ENCODE measurements around the gene STK38L.

Gene STK38L

GRCh38 chr12:27243804-27244688 lies at the start of gene STK38L:
Gene STK38L, plus strand, starts transcription at chr12:27244286. Its CDS starts 53,435 bp downstream, at chr12:27297721.
- peak; percentile 71 to 86 for DNase-seq

DNA sequence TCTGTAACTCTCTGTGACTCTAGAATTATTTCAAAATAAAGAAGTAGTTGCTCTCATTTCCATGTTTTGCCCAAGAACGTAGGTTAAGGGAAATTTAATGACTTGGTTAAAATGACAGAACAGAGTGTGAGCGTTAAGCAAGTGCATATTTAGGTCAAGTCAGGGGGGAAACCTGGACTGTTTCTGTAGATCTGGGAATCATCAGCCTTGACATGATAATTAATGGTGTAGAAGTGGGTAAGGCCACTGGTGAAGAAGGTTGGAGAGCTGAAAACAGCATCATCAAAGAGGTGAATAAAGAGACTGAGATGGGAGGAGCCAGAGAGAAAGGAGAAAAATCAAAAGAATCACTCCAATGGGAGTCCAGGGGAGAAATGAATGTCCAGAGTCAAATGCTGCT lies 49.4 kb upstream of the STK38L start:
- DNase-seq: no peak

DNA sequence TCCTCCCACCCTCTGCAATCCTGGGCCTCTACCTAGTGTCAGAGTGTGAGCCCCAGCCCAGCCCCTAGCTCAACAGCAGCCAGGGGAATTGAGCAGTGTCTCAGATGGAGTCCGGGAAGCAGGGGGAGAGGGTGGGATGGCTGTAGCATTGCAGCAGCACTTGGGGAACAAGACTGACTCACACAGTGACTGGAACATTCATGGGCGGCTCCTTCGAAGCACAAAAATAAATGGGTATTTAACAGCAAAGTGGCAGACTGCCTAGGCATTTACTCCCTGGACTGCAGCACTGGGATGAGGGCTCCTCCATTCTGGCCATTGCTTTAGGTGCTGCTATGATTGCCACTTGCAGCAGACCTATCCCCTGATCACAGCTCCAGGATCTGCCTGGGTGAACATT lies 46.0 kb upstream of the STK38L start:
- no peak for DNase-seq

DNA sequence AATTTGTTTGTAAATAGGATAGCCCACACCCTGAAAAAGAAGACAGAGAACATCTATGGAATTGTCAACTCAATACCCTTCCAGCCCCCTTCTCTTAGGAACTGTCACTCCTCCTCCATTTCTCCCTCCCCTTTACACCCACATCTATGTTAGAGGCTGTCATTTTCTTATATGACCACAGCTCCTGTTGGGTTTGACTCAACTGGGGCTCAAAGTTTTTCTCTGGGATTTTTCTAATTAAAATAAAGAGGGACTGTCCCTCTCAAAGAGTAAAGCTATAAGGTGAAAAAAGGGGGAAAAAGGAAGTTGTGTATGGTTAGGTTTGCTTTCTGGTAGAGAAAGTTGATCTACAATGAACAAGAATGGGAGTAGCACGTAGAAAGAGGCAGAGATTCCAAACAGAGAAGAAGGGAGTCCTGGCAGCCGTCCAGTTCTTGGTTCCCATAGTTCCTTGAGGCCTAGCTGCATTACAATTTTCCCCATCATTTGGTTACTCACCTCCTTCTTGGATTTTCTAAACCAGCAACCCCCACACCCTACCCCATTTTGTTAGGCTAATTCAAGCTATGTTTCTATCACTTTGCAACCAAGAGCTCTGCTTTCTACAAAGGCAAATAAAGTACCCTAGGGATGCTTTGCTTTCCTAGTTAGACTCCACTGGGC lies 44.3 kb upstream of the STK38L start:
- DNase-seq: no peak

- DNase-seq: no peak
Measured at GRCh38 chr12:27201169-27201568, 42.9 kb upstream of the STK38L start.

DNA sequence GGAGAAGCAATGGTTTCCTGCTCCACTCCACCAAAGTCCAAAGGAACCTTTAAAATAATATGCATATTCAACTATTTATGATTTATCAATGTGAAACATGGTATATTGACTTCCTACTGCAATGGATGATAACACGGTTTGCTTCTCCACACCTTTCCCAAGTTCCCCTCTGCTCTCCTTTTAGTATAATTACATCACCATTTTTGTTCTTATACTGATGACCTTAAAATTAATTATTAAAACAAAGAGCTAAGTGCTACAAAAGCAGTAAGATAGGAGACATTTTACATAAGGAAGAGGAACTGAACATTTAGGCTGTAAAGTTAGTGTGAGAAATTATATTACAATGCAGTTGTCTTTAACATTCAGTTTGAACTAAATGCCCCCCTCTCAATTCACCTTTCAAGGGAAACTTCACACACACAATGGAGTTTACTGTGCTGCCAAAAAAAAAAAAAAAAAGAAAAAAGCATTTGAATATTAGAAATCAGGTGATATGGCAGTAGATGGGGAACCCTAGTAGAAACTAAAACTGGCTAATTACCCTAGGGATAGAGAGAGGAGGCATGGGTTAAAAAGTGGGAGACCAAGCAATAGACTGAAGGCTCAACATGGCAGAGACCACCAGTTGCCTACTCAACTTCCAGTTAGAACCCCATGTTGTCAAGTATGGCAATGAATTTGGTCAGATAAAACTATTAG lies 37.1 kb upstream of the STK38L start:
- DNase-seq: no peak

GRCh38 chr12:27207615-27208413 lies 36.3 kb upstream of the STK38L start:
- DNase-seq: no peak

DNA sequence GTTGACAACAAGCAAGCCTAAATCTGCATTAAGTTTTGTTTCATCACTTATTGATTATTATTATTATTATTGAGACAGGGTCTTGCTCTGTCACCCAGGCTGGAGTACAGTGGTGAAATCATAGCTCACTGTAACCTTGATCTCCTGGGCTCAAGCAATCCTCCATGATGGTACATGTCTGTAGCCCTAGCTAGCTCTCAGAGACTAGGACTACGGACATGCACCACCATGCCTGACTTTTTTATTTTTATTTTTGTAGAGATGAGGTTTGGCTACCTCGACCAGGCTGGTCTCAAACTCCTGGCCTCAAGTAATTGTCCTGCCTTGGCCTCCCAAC lies 35.7 kb upstream of the STK38L start:
- no peak for DNase-seq

DNA sequence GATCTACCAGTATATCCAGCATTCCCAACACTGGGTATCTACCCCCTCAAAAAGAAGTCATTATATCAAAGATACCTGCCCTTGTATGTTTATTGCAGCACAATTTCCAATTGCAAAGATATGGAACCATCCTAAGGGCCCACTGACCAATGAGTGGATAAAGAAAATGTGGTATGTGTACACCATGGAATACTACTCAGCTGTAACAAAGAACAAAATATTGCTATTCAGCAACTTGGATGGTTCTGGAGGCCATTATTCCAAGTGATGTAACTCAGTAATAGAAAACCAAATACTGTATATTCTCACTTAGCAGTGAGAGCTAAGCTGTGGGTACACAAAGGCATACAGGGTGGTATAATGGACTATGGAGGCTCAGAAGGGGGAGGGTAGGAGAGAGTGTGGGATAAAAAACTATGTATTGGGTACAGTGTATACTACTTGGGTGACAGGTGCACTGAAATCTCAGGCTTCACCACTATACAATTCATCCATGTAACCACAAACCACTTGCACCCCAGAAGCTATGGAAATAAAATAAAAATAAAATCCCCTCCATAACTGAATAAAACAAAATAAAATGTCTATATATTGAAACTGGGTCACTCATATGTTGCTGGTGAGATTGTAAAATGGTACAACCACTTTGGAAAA lies 34.7 kb upstream of the STK38L start:
- no peak for DNase-seq

- no peak for DNase-seq
Measured at GRCh38 chr12:27210187-27210586, 33.9 kb upstream of the STK38L start.

- DNase-seq: no peak
Measured at GRCh38 chr12:27212861-27213260, 31.2 kb upstream of the STK38L start.

- no peak for DNase-seq
Measured at GRCh38 chr12:27213304-27213703, 30.8 kb upstream of the STK38L start.

DNA sequence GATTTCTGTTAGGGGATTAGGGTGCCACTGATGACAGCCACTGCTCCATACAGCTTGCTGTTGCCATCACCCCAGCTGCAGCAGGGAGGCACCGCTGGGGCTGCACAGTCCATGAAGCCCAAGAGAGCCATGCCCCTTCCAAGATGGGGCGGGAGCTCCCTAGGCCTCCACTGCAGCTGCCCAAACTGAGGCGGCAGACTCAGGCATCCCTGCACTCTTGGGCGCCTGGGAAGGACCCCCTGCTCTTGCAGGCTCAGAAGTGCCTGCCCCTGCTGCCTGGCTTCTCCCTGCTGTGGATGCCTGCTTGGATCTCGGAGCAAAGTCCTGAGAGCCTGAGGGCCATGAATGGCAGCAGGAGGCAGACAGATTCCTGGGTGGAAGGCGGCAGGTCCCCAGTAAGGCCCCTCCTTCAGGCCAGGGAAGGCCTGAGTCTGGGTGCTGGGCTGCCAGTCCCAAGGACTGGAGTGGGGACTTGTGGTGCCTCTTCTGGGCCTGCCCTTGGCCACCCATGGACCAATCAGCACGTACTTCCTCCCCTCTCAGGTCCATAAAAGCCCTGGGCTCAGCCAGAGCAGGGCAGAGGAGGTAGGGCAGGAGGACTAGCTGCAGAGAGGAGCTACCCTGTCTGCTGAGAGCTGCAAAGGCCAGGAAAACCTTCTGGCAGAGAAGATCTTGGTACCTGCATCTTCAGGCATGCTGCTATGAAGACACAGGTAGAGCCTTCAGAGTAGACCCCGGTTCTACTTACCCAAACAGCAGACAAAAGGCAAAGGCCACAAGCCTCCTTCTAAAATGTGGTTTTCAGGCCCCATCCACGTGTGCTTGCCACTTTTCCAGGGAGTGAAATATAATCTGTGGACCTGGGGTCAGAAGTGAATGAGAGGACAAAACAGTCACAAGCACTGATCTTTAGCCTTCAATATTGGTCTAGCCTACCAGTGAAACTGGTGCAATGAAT lies 30.0 kb upstream of the STK38L start:
- DNase-seq: no peak

DNA sequence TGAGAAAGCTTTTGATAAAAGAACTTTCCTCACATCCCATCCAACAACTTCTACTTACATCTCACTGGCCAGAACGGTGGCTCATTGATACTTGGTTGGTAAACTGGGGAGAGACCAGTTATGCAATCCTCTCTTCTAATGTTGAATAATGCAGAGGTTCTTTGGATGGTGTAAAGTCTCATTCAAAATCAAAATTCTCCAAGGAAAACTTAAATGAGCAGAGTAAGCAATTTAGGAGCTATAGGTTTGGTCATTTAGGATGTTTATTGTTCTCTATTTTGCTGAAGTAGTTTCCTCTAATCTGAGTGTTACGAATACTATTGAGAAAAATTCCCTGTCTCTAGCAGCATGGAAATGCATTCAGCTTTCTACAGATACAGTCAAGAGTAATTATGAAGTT lies 26.5 kb upstream of the STK38L start:
- DNase-seq: no peak

DNA sequence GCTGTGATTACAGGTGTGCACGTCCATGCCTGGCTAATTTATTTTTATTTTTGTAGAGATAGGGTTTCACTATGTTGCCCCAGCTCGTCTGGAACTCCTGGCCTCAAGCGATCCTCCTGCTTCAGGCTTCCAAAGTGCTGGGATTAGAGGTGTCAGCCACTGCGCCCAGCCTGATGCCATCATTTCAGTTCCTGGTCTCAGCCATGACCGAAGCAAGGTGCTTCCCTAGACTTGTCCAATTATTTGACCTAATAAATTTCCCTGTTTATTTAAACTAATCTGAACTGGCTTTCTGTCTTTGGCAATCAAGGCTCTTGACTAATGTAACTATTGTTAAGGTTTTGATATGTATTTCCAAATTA lies 24.4 kb upstream of the STK38L start:
- no peak for DNase-seq

DNA sequence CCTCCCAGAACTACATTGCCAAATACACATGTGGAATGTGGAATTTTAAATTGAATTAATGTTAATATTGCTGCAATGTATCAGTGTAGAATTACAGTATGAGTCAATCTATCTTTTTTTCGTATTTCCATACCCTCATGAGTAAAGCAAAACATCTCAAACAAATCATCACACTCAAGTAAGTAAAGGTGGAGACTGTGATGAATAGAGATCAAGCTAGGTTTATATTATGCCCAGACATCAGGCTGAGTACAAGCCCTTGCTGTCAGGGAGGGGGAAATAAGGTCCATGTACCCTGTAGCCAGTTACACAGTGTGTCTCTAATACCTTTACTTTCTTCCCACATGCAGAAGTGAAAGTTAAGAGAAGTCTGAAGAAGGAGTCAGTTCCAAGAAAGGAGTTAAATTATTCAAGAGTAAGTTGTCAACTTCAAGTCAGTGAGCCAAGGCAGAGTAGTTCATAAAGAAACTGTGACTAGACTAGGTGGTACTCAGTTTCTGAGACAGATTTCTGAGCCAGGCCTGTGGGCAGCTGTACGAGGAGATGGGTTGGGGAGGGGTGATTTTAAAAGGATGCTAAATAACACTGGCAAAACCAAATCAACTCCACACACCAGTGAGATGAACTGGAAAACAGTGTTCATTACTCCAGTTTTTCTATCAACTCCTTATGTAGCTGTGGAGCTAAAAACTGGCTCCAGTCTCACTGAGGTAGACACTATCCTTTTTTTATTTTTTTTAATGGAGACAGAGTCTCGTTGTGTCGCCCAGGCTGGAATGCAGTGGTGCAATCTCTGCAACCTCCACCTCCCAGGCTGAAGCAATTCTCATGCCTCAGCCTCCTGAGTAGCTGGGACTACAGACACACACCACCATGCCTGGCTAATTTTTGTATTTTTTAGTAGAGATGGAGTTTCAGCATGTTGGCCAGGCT lies 23.8 kb upstream of the STK38L start:
- no peak for DNase-seq

- DNase-seq: no peak
Measured at GRCh38 chr12:27220988-27221345, 23.1 kb upstream of the STK38L start.

DNA sequence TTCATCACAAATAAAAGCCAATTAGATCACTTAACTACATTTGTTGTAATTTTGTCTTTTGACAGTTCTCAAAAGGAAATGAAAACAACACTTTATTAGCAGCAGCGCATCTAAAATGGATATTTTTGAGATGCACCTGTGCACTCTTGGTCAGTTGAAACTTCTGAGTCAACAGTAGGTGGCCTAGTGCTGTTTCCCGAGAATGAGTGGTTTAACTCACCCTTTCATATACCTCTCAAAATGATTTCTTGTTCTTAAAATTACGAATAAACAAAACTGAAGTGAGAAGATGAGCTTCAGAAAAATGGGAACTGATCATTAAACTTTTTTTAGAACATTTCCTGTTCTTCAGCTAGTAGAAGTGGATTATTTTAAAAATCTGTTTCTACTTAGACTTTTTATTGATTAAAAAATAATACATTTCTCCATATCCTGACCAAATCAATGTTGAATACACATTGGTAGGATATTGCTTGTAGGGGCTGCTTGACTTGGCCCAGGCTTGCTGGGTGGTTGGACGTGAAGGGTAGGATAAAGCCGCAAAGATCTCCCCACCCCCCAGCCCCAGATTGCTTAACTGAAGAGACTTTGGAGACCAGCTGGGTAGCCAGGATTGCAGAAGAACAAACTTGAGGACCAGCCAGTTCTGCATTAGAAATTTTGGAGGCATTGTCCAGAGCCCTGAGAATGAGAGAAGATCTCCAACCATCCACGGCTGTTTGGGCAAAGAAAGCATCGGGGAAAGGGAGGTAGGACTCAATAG lies 22.3 kb upstream of the STK38L start:
- DNase-seq: peak in 1 of 2 donors; percentile 3

- DNase-seq: no peak
Measured at GRCh38 chr12:27226407-27226929, 17.6 kb upstream of the STK38L start.

Data from hippocampal formation (tissue), 2 donors.